HG03342 (cell line): ENCODE data around the gene SETMAR.

ENCODE experiments used
- ATAC-seq: cut with Tn5 transposase; IDR thresholded peaks from one replicate; pipeline ENCODE4 v1.9.1; 2021; ENCODE audit warnings: mild to moderate bottlenecking, moderate library complexity; ENCODE audit not compliant: unreplicated experiment

Gene SETMAR

DNA sequence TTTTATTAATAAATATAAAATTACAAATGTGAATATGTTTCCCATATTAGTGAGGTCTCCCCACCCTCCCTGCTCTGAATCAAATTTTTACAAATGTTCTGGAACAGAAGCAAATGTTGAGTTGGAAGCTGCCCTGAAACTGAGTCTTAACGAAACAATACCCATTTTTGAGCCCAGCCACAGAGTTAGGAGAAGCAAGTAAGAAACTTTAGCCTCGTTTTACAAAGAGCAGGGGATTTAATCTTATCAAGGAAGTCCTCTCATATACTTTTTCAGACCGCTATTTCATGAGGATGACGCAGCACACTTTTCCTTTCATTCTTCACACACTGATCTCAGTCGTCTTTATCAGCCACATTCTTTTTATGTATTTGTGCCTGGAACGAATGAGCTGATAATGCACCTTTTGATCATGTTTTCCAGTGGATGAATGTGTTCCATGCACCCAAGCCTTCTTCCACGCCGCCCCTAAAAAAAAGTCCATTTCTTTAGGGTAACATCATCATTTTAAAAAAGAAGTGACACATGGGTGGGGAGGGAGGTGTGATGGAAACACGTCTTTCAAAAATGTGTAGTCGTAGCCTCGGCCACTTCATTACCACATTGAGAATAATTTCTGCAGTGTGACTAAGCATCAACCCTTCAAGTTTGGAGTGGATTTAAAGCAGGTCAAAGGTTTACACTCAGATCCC lies 48.1 kb downstream of the SETMAR start:
- ATAC-seq: peak; percentile 52

- no peak for ATAC-seq
Measured at GRCh38 chr3:4351872-4352271, 48.7 kb downstream of the SETMAR start.

DNA sequence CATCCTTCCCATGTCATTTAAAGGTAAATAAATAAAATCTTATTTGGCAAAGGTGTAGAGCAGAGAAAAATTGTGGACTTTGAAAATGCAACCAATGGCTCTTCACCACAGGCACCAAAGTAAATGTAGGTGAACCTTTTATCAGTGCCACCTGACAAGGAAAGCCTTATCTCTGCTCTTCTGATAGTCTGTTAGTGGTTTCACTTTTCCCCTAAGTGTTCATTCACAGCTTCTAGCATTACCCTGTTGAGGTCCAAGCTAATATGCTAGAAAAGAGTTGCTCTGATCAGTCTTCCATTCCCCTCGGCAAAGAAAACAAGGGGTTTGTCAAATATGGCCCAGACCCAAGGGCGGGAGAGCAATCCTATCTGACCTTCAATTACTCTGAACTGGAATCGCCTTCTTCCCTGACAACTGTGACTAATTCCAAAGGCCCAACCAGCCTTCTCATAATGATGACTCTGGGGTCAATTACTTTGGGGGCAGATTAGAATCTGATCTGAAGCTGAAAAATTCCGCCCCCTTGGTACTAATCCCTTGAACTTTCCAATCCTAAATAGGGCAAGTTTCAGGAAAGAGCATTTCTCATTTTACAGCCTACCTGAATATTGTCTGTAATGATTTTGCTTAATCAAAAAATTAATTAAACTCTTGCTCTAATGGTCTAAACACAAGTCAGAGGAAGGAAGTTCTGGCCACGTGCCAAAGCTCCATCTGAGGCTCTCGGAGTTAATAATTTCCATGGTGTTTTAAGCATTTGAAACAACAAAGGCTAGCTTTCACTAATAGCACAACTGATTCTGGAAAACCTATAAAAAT lies 52.4 kb downstream of the SETMAR start:
- no peak for ATAC-seq

GRCh38 chr3:4356220-4356540 lies 53.0 kb downstream of the SETMAR start:
- ATAC-seq: no peak

GRCh38 chr3:4356546-4357410 lies 53.6 kb downstream of the SETMAR start:
- no peak for ATAC-seq

DNA sequence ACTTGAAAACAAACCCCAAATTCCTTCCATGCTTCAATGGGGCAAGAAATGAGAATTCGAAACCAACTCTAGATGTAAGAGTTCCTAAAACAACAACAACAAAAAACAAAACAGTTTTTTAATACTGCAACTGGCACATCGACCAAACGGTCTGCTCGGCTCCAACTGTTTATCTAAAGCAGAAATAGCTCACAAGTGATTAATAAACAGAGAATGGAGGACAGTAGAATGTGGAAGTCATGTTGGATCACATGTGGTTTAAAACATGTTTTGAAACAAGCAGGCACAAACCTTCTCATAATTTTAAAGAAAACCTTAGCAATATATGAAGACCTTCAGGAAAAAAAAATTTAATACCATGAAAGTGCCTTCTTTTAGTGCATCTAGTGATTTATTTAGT lies 55.1 kb downstream of the SETMAR start:
- no peak for ATAC-seq

DNA sequence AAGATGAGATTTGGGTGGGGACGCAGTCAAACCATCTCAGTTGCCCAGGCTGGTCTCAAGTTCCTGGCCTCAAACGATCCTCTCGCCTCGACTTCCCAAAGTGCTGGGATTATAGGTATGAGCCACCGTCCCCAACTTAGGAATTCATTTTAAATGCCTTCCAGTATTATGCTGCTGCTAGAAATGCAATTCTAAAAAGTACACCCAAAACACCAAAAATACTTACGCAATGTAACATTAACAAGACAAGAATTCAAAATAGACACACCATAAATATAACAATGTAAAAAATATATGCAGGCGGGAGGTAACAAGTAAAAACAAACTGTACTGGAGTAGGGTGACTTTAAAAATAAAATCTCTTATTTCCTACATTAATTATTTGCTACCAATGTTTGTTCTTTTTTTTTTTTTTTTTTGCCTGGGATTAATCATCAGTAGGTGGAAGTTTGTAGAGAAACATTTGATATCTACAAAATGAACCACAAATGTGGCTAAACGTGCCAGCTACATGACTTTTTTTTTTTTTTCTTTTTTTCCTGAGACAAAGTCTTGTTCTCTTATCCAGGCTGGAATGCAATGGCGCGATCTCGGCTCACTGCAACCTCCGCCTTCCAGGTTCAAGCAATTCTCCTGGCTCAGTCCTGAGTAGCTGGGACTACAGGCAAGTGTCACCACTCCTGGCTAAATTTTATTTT lies 56.8 kb downstream of the SETMAR start:
- no peak for ATAC-seq

- no peak for ATAC-seq
Measured at GRCh38 chr3:4360817-4361216, 57.6 kb downstream of the SETMAR start.

DNA sequence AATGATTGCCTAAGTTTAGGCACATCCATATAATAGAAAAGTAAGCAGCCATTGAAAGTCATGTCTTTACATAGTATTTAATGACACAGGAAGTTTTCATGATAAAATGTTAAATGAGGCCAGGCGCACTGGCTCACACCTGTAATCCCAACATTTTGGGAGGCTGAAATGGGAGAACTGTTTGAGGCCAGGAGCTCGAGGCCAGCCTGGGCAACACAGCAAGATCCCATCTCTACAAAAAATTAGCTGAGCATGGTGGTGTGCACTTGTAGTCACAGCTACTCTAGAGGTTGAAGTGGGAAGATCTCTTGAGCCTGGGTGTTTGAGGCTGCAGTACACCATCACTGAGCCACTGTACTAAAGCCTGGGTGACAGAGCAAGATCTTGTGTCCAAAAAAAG lies 59.4 kb downstream of the SETMAR start:
- ATAC-seq: no peak
